Transverse colon (tissue), 4 donors: ENCODE measurements around the gene ERMARD. TPM values are rescaled to one million over a fixed set of nuclear protein-coding genes. Genes with fewer than 3 reads are reported as not detected.
A peak's percentile ranks its signal among the peaks of the same experiment; 100 is the strongest.

Source experiments
- DNase-seq: peaks from one replicate; pipeline ENCODE4 v3.0.0-alpha.2; 2019
- H3K27ac ChIP-seq, 4 donors: fragments of 200-600 bp; sonication (generic); 2 replicates each; pipeline ENCODE4 v1.5.1; 2016 to 2018; ENCODE audit warnings: inconsistent platforms in 4 of 4
- H3K27me3 ChIP-seq: fragments of 200-600 bp; sonication (generic); 2 replicates; pipeline ENCODE4 v1.5.1; 2017; ENCODE audit warnings: inconsistent platforms
- H3K36me3 ChIP-seq, 4 donors: fragments of 200-600 bp; sonication (generic); 2 replicates each; pipeline ENCODE4 v1.5.1; 2017 to 2019; ENCODE audit warnings: inconsistent platforms in 4 of 4
- H3K4me1 ChIP-seq, 4 donors: fragments of 200-600 bp; sonication (generic); 2 replicates each; pipeline ENCODE4 v1.5.1; 2017 to 2020; ENCODE audit warnings: inconsistent platforms in 4 of 4
- H3K4me3 ChIP-seq, 4 donors: fragments of 200-600 bp; sonication (generic); 1 replicate in 1 of 4; 2 replicates in 3 of 4; pipeline versions ENCODE4 v1.5.1 to v1.6.1; 2017 to 2019; ENCODE audit warnings: inconsistent platforms in 4 of 4
- H3K9me3 ChIP-seq, 2 donors: fragments of 200-600 bp; sonication (generic); 2 replicates each; pipeline ENCODE4 v1.5.1; 2017 to 2019; ENCODE audit warnings: inconsistent platforms in 2 of 2
- CTCF ChIP-seq, 5 experiments: fragments of 200-600 bp in 3 of 5; fragments of 450-650 bp in 2 of 5; sonication (generic) in 3 of 5; IDR thresholded peaks; 1 replicate in 2 of 5; 2 replicates in 3 of 5; pipeline ENCODE4 v1.5.1; 2016 to 2017; ENCODE audit warnings: antibody characterized with exemption in 5 of 5, inconsistent platforms in 3 of 5, mild to moderate bottlenecking in 2 of 5, moderate library complexity in 1 of 5
- EP300 ChIP-seq: sonication (generic); formaldehyde crosslinking; IDR thresholded peaks from one replicate; pipeline ENCODE4 v1.6.1; 2017; ENCODE audit warnings: antibody characterized with exemption, low read depth
- POLR2A ChIP-seq: fragments of 450-650 bp; IDR thresholded peaks from one replicate; pipeline ENCODE4 v1.6.1; 2016; ENCODE audit warnings: antibody characterized with exemption, mild to moderate bottlenecking, moderate library complexity
- POLR2AphosphoS5 ChIP-seq, 3 donors: sonication (generic); formaldehyde crosslinking; IDR thresholded peaks; one replicate each; pipeline ENCODE4 v1.6.1; 2016; ENCODE audit warnings: antibody characterized with exemption in 3 of 3
- WGBS, 2 donors: methylation state at CpG; one replicate each; pipeline ENCODE4 v1.1.5; 2018; ENCODE audit warnings: low coverage in 1 of 2; 5-methylcytosine and 5-hydroxymethylcytosine counted together
- in situ Hi-C, 4 donors: fragments of 200-750 bp; cut with MboI; loops; one replicate each; pipeline versions ENCODE4 v1.15.0 to v1.15.1; 2017; ENCODE audit warnings: low sequenced_read_pairs in 3 of 4, low pct_ligation_motif_present in 1 of 4, low pct_unique_long_range_greater_than_20kb in 1 of 4
- intact Hi-C: fragments of 100-400 bp; cut with DNase I; formaldehyde crosslinking; loops from one replicate; pipeline ENCODE4 v1.15.1; 2023; ENCODE audit warnings: low total_unique reads
- total RNA-seq, 4 donors: library from RNA; depleted of rRNA; stranded (reverse); fragments of >200 nt; gene quantifications; one replicate each; pipeline ENCODE4 v1.1.0, GENCODE V29; 2016

Gene ERMARD
- total RNA-seq, 4 donors from 2014 or later: 15.7 to 29.5 (median 20.8) TPM

GRCh38 chr6:169800116-169800667 is 48.8 kb downstream of the ERMARD start:
- Histone ChIP-seq H3K9me3 (no peaks in the 10 kb centered on the region), H3K36me3 (no peaks in the 10 kb centered on the region), H3K27ac (peak overlapping the region in 2 of 4 donors; percentile 4 to 24), H3K4me1 (peaks cover 11 to 17% (median 14%) of the 10 kb centered on the region in 4 donors), H3K4me3 (no peak overlapping the region), H3K27me3 (no peaks in the 10 kb centered on the region)
- no peak for TF ChIP-seq POLR2AphosphoS5 (IDR thresholded peaks at IDR 0.05)
- TF ChIP-seq CTCF (IDR thresholded peaks at IDR 0.05): no peak
- no peak for TF ChIP-seq EP300
- TF ChIP-seq POLR2A: no peak
- intact Hi-C loops (no loop called here), in situ Hi-C loops (loop anchor here in 1 of 4 donors (10.0 kb wide), 1 partner anchor 715 kb away; no protein-coding TSS in a partner anchor)
- WGBS, 2 donors: 48 to 100% methylated on average over 1 to 9 of the region's 9 CpGs
- no peak for DNase-seq

GRCh38 chr6:169800668-169801395 is 49.4 kb downstream of the ERMARD start:
- Histone ChIP-seq H3K4me1 (peaks cover 11 to 17% (median 14%) of the 10 kb centered on the region in 4 donors), H3K27me3 (no peaks in the 10 kb centered on the region), H3K9me3 (no peaks in the 10 kb centered on the region), H3K36me3 (no peaks in the 10 kb centered on the region), H3K27ac (peak overlapping the region in 2 of 4 donors; percentile 4 to 24), H3K4me3 (no peak overlapping the region)
- intact Hi-C loops: no loop called here
- in situ Hi-C loops: loop anchor here in 1 of 4 donors (10.0 kb wide), 1 partner anchor 714 kb away; no protein-coding TSS in a partner anchor
- DNase-seq: peak; percentile 30
- 38 to 43% methylated on average over 3 to 13 of the region's 13 CpGs for WGBS, 2 donors
- TF ChIP-seq POLR2AphosphoS5 (IDR thresholded peaks at IDR 0.05) (peak in 1 of 3 donors; percentile 11), CTCF (IDR thresholded peaks at IDR 0.05) (no peak)

GRCh38 chr6:169801396-169802160 is 50.2 kb downstream of the ERMARD start:
- TF ChIP-seq CTCF (IDR thresholded peaks at IDR 0.05): no peak
- no peak for TF ChIP-seq POLR2AphosphoS5 (IDR thresholded peaks at IDR 0.05)
- no peak for TF ChIP-seq POLR2A
- TF ChIP-seq EP300: no peak
- H3K4me3 ChIP-seq: no peak overlapping the region
- no peak overlapping the region for H3K27ac ChIP-seq
- peaks cover 11 to 17% (median 14%) of the 10 kb centered on the region in 4 donors for H3K4me1 ChIP-seq
- intact Hi-C loops: no loop called here
- in situ Hi-C loops: loop anchor here in 1 of 4 donors (10.0 kb wide), 1 partner anchor 713 kb away; no protein-coding TSS in a partner anchor
- H3K27me3 ChIP-seq: no peaks in the 10 kb centered on the region
- no peak for DNase-seq
- WGBS, 2 donors: 76% methylated on average over 31 of the region's 31 CpGs; no CpG with 5 or more reads in 1 of the 2 donors
- no peaks in the 10 kb centered on the region for H3K9me3 ChIP-seq
- H3K36me3 ChIP-seq: no peaks in the 10 kb centered on the region

GRCh38 chr6:169802790-169803189 is 51.4 kb downstream of the ERMARD start:
- Histone ChIP-seq H3K4me1 (peaks cover 11 to 17% (median 14%) of the 10 kb centered on the region in 4 donors), H3K4me3 (no peak overlapping the region), H3K27me3 (no peaks in the 10 kb centered on the region), H3K9me3 (no peaks in the 10 kb centered on the region), H3K36me3 (no peaks in the 10 kb centered on the region), H3K27ac (no peak overlapping the region)
- DNase-seq: no peak
- in situ Hi-C loops: loop anchor here in 1 of 4 donors (10.0 kb wide), 1 partner anchor 712 kb away; no protein-coding TSS in a partner anchor
- WGBS, 2 donors: 86 to 96% methylated on average over 4 to 9 of the region's 9 CpGs
- intact Hi-C loops: no loop called here
- TF ChIP-seq POLR2A (no peak), POLR2AphosphoS5 (IDR thresholded peaks at IDR 0.05) (no peak), EP300 (no peak)
